ENCODE measurements around the gene ETNK2. TPM values are rescaled to one million over a fixed set of nuclear protein-coding genes. Genes with fewer than 3 reads are reported as not detected.

ETNK2 gene
- total RNA-seq, 1 donor from 2014 or later = 8.2 TPM

GRCh38 chr1:204167730-204168129, 15.9 kb upstream of the ETNK2 start:
- Histone ChIP-seq H3K9ac (ENCODE audit: low read length) (no peak overlapping the region), H3K36me3 (ENCODE audit: insufficient read depth, low read length) (no peaks in the 10 kb centered on the region), H3K9me3 (ENCODE audit: insufficient read depth, low read depth, low read length) (peaks cover 10% of the 10 kb centered on the region), H3K27me3 (ENCODE audit: insufficient read depth, low read length) (no peaks in the 10 kb centered on the region), H3K4me2 (ENCODE audit: low read length) (no peak overlapping the region), H3K4me3 (ENCODE audit: insufficient read depth, low read depth, low read length) (no peak overlapping the region), H3K27ac (ENCODE audit: low read depth, low read length) (no peak overlapping the region), H2AFZ (ENCODE audit: low read depth, low read length) (no peak overlapping the region), H4K20me1 (ENCODE audit: insufficient read depth, low read length) (no peaks in the 10 kb centered on the region), H3K4me1 (ENCODE audit: insufficient read depth, low read length) (peaks cover 13% of the 10 kb centered on the region), H3K79me2 (ENCODE audit: insufficient read depth, low read length) (no peaks in the 10 kb centered on the region)
- FAIRE-seq (no peak), DNase-seq (ENCODE audit: low read depth) (no peak)
- H3K9me3 Mint-ChIP-seq (ENCODE audit: unreplicated experiment) = peaks cover 6% of the 10 kb centered on the region
- H3K4me1 Mint-ChIP-seq (ENCODE audit: low read depth, unreplicated experiment) = no peaks in the 10 kb centered on the region
- H3K36me3 Mint-ChIP-seq (ENCODE audit: low read depth, unreplicated experiment) = peaks cover 2% of the 10 kb centered on the region
- no peak overlapping the region for H3K27ac Mint-ChIP-seq (ENCODE audit: unreplicated experiment)
- peaks cover 18% of the 10 kb centered on the region for H3K27me3 Mint-ChIP-seq (ENCODE audit: low read depth, unreplicated experiment)
- H3K4me3 Mint-ChIP-seq (ENCODE audit: unreplicated experiment) = no peak overlapping the region
- TF ChIP-seq, protein P1, sequence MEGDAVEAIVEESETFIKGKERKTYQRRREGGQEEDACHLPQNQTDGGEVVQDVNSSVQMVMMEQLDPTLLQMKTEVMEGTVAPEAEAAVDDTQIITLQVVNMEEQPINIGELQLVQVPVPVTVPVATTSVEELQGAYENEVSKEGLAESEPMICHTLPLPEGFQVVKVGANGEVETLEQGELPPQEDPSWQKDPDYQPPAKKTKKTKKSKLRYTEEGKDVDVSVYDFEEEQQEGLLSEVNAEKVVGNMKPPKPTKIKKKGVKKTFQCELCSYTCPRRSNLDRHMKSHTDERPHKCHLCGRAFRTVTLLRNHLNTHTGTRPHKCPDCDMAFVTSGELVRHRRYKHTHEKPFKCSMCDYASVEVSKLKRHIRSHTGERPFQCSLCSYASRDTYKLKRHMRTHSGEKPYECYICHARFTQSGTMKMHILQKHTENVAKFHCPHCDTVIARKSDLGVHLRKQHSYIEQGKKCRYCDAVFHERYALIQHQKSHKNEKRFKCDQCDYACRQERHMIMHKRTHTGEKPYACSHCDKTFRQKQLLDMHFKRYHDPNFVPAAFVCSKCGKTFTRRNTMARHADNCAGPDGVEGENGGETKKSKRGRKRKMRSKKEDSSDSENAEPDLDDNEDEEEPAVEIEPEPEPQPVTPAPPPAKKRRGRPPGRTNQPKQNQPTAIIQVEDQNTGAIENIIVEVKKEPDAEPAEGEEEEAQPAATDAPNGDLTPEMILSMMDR (IDR thresholded peaks at IDR 0.05; ENCODE audit: insufficient read depth, low read depth, low read length) = no peak
- no peak for TF ChIP-seq EZH2 (IDR thresholded peaks at IDR 0.05; ENCODE audit: insufficient read depth, low read length)

DNA sequence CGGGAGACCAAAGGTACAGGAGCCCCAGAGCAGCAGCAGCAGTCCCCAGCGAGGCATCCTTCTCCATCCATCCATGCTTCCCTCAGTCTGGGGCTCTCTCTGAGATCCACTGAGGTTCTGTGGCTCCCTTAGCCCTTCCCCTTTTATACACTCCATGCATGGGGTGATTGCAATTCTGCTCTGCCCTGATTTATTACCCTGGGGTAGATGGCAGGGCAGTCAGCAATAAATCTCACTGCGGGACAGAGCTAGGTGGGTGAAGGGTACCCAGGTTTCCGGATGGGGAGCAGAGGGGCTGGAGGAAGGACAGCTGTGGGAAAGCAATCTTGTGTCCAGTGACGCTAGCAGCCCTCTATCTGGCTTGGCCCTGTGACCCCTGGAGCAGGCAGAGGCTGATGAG, 14.4 kb upstream of the ETNK2 start, which contains the start of gene REN:
Gene REN (minus strand): TSS at position 119 of the 400 bp plus-strand sequence. CDS start 44 bp downstream, at position 75.
- Histone ChIP-seq H3K4me2 (ENCODE audit: low read length) (no peak within 1 kb of the TSS), H3K4me1 (ENCODE audit: insufficient read depth, low read length) (no peaks in the 10 kb centered on the region), H3K36me3 (ENCODE audit: insufficient read depth, low read length) (no peaks in the 10 kb centered on the region), H3K4me3 (ENCODE audit: insufficient read depth, low read depth, low read length) (no peak within 1 kb of the TSS), H3K27ac (ENCODE audit: low read depth, low read length) (no peak within 1 kb of the TSS), H3K9ac (ENCODE audit: low read length) (no peak within 1 kb of the TSS), H4K20me1 (ENCODE audit: insufficient read depth, low read length) (no peaks in the 10 kb centered on the region), H3K9me3 (ENCODE audit: insufficient read depth, low read depth, low read length) (peaks cover 10% of the 10 kb centered on the region), H3K79me2 (ENCODE audit: insufficient read depth, low read length) (no peaks in the 10 kb centered on the region), H3K27me3 (ENCODE audit: insufficient read depth, low read length) (no peaks in the 10 kb centered on the region), H2AFZ (ENCODE audit: low read depth, low read length) (no peak within 1 kb of the TSS)
- no peaks in the 10 kb centered on the region for H3K4me1 Mint-ChIP-seq (ENCODE audit: low read depth, unreplicated experiment)
- H3K4me3 Mint-ChIP-seq (ENCODE audit: unreplicated experiment) = no peak within 1 kb of the TSS
- no peak for TF ChIP-seq EZH2 (IDR thresholded peaks at IDR 0.05; ENCODE audit: insufficient read depth, low read length)
- TF ChIP-seq, protein P1 (IDR thresholded peaks at IDR 0.05; ENCODE audit: insufficient read depth, low read depth, low read length) = no peak
- peaks cover 2% of the 10 kb centered on the region for H3K9me3 Mint-ChIP-seq (ENCODE audit: unreplicated experiment)
- no peak within 1 kb of the TSS for H3K27ac Mint-ChIP-seq (ENCODE audit: unreplicated experiment)
- H3K36me3 Mint-ChIP-seq (ENCODE audit: low read depth, unreplicated experiment) = peaks cover 2% of the 10 kb centered on the region
- peaks cover 23% of the 10 kb centered on the region for H3K27me3 Mint-ChIP-seq (ENCODE audit: low read depth, unreplicated experiment)
- DNase-seq (ENCODE audit: low read depth) (no peak), FAIRE-seq (no peak)

GRCh38 chr1:204162494-204163074, 10.7 kb upstream of the ETNK2 start:
- H3K4me3 ChIP-seq (ENCODE audit: insufficient read depth, low read depth, low read length) = no peak overlapping the region
- Mint-ChIP-seq H3K4me3 (ENCODE audit: unreplicated experiment) (no peak overlapping the region), H3K36me3 (ENCODE audit: low read depth, unreplicated experiment) (peaks cover 2% of the 10 kb centered on the region), H3K9me3 (ENCODE audit: unreplicated experiment) (no peaks in the 10 kb centered on the region), H3K4me1 (ENCODE audit: low read depth, unreplicated experiment) (no peaks in the 10 kb centered on the region), H3K27me3 (ENCODE audit: low read depth, unreplicated experiment) (peaks cover 42% of the 10 kb centered on the region), H3K27ac (ENCODE audit: unreplicated experiment) (no peak overlapping the region)
- no peaks in the 10 kb centered on the region for H3K36me3 ChIP-seq (ENCODE audit: insufficient read depth, low read length)
- DNase-seq (ENCODE audit: low read depth) = peak; percentile 10
- no peak for FAIRE-seq
- no peaks in the 10 kb centered on the region for H3K79me2 ChIP-seq (ENCODE audit: insufficient read depth, low read length)
- no peak overlapping the region for H2AFZ ChIP-seq (ENCODE audit: low read depth, low read length)
- TF ChIP-seq EZH2 (IDR thresholded peaks at IDR 0.05; ENCODE audit: insufficient read depth, low read length) = no peak
- TF ChIP-seq, protein P1 (IDR thresholded peaks at IDR 0.05; ENCODE audit: insufficient read depth, low read depth, low read length) = peak; percentile 97
- H3K4me2 ChIP-seq (ENCODE audit: low read length) = no peak overlapping the region
- H3K27me3 ChIP-seq (ENCODE audit: insufficient read depth, low read length) = peaks cover 5% of the 10 kb centered on the region
- H3K27ac ChIP-seq (ENCODE audit: low read depth, low read length) = no peak overlapping the region
- no peaks in the 10 kb centered on the region for H3K9me3 ChIP-seq (ENCODE audit: insufficient read depth, low read depth, low read length)
- H3K9ac ChIP-seq (ENCODE audit: low read length) = no peak overlapping the region
- H3K4me1 ChIP-seq (ENCODE audit: insufficient read depth, low read length) = no peaks in the 10 kb centered on the region
- H4K20me1 ChIP-seq (ENCODE audit: insufficient read depth, low read length) = no peaks in the 10 kb centered on the region
